ENCODE data around the gene FRMPD2. TPM values are rescaled to one million over a fixed set of nuclear protein-coding genes. Genes with fewer than 3 reads are reported as not detected.

The FRMPD2 gene
- polyA plus RNA-seq, 2 of the 4 experiments (the other 2 are of a cell fraction), result 0.13 to 0.15 TPM

DNA sequence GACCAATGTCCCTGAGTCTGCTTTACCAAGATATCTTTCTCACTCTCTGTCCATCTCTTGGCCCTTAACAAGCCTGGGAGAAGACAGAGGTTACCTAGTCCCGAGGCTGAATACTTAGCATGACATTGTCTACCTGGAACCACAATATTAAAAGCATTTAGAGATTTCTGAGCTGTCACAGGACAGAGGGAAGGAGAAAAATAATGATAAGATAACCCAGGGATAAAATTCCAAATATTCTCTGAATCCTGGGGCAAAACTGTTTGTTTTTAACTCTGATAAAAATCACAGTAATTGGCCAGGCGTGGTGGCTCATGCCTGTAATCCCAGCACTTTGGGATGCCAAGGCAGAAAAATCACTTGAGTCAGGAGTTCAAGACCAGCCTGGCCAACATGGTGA is 19.9 kb upstream of the FRMPD2 start:
- FAIRE-seq, result no peak
- Histone ChIP-seq H3K9me3 (no peaks in the 10 kb centered on the region), H3K4me3 (no peak overlapping the region), H3K4me2 (no peak overlapping the region), H3K27ac (no peak overlapping the region), H3K4me1 (no peaks in the 10 kb centered on the region)
- ChIA-PET CTCF (interaction anchor here (1.6 to 9.6 kb wide), 2 partner anchors 8 to 78 kb away, joined by 4 to 69 read pairs; no protein-coding TSS in a partner anchor), POLR2A (no interaction called here)
- WGBS (ENCODE audit: missing lambda C conversion rate), result 43% methylated on average over 2 of the region's 2 CpGs
- TF ChIP-seq TP53 (CRISPR knock-in tag; IDR thresholded peaks at IDR 0.05) (no peak), FOSL2 (IDR thresholded peaks at IDR 0.05) (no peak), FOSL2 (CRISPR knock-in tag; IDR thresholded peaks at IDR 0.05) (no peak), CBX8 (IDR thresholded peaks at IDR 0.05) (no peak), HOXB5 (CRISPR knock-in tag; IDR thresholded peaks at IDR 0.05) (no peak)
- TF ChIP-seq, protein P1, sequence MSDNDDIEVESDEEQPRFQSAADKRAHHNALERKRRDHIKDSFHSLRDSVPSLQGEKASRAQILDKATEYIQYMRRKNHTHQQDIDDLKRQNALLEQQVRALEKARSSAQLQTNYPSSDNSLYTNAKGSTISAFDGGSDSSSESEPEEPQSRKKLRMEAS (IDR thresholded peaks at IDR 0.05), result no peak
- TF ChIP-seq, protein P2, sequence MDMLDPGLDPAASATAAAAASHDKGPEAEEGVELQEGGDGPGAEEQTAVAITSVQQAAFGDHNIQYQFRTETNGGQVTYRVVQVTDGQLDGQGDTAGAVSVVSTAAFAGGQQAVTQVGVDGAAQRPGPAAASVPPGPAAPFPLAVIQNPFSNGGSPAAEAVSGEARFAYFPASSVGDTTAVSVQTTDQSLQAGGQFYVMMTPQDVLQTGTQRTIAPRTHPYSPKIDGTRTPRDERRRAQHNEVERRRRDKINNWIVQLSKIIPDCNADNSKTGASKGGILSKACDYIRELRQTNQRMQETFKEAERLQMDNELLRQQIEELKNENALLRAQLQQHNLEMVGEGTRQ (IDR thresholded peaks at IDR 0.05), result no peak
- DNase-seq (ENCODE audit: low read depth in 1 of 2, low spot score in 1 of 2), result no peak
- ATAC-seq, result no peak

DNA sequence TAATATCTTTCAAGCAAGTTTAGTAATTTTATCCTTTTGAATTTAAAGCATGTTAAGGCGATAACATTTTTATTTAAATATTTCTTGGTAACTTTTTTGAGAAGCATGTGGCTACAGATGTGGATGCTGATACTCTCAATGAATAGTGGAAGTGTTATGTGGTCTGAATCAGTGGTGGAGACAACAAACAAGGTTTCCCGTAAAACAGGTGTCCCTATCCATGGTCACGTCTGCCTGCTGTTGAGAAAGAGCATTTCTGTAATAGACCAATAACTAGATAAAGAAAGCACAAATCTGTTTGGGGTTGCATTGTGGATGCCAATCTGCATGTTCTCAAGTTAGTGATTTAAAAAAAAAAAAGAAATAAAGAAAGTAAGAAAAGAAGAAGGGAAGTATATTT is 18.1 kb upstream of the FRMPD2 start:
- Histone ChIP-seq H3K4me2 (no peak overlapping the region), H3K9me3 (no peaks in the 10 kb centered on the region), H3K4me1 (no peaks in the 10 kb centered on the region), H3K4me3 (no peak overlapping the region), H3K27ac (no peak overlapping the region)
- FAIRE-seq, result no peak
- ChIA-PET POLR2A (no interaction called here), CTCF (interaction anchor here (9.6 kb wide), 1 partner anchor 9 kb away, joined by 69 read pairs; no protein-coding TSS in a partner anchor)
- 85% methylated on average over 3 of the region's 3 CpGs for WGBS (ENCODE audit: missing lambda C conversion rate)
- TF ChIP-seq HOXB5 (CRISPR knock-in tag; IDR thresholded peaks at IDR 0.05), result no peak
- TF ChIP-seq NR3C1 (IDR thresholded peaks at IDR 0.05), result no peak
- TF ChIP-seq NFE2L2 (conservative IDR thresholded peaks at IDR 0.05; ENCODE audit: low read length), result no peak
- TF ChIP-seq CBX2 (IDR thresholded peaks at IDR 0.05; ENCODE audit: borderline replicate concordance, low read depth), result no peak
- no peak for TF ChIP-seq FOXS1 (CRISPR knock-in tag; IDR thresholded peaks at IDR 0.05)
- TF ChIP-seq HOXB13 (CRISPR knock-in tag; IDR thresholded peaks at IDR 0.05; ENCODE audit: low read depth), result no peak
- TF ChIP-seq, protein P3, sequence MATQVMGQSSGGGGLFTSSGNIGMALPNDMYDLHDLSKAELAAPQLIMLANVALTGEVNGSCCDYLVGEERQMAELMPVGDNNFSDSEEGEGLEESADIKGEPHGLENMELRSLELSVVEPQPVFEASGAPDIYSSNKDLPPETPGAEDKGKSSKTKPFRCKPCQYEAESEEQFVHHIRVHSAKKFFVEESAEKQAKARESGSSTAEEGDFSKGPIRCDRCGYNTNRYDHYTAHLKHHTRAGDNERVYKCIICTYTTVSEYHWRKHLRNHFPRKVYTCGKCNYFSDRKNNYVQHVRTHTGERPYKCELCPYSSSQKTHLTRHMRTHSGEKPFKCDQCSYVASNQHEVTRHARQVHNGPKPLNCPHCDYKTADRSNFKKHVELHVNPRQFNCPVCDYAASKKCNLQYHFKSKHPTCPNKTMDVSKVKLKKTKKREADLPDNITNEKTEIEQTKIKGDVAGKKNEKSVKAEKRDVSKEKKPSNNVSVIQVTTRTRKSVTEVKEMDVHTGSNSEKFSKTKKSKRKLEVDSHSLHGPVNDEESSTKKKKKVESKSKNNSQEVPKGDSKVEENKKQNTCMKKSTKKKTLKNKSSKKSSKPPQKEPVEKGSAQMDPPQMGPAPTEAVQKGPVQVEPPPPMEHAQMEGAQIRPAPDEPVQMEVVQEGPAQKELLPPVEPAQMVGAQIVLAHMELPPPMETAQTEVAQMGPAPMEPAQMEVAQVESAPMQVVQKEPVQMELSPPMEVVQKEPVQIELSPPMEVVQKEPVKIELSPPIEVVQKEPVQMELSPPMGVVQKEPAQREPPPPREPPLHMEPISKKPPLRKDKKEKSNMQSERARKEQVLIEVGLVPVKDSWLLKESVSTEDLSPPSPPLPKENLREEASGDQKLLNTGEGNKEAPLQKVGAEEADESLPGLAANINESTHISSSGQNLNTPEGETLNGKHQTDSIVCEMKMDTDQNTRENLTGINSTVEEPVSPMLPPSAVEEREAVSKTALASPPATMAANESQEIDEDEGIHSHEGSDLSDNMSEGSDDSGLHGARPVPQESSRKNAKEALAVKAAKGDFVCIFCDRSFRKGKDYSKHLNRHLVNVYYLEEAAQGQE (IDR thresholded peaks at IDR 0.05), result no peak
- no peak for TF ChIP-seq ZFP36 (IDR thresholded peaks at IDR 0.05; ENCODE audit: borderline replicate concordance, partially characterized antibody)
- no peak for TF ChIP-seq HDAC2 (IDR thresholded peaks at IDR 0.05)
- TF ChIP-seq, protein P4, sequence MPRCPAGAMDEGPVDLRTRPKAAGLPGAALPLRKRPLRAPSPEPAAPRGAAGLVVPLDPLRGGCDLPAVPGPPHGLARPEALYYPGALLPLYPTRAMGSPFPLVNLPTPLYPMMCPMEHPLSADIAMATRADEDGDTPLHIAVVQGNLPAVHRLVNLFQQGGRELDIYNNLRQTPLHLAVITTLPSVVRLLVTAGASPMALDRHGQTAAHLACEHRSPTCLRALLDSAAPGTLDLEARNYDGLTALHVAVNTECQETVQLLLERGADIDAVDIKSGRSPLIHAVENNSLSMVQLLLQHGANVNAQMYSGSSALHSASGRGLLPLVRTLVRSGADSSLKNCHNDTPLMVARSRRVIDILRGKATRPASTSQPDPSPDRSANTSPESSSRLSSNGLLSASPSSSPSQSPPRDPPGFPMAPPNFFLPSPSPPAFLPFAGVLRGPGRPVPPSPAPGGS (IDR thresholded peaks at IDR 0.05), result no peak
- no peak for TF ChIP-seq MAFK (IDR thresholded peaks at IDR 0.05; ENCODE audit: partially characterized antibody)
- TF ChIP-seq POLR2A (IDR thresholded peaks at IDR 0.05; ENCODE audit: low read length), result no peak
- no peak for TF ChIP-seq EP300 (IDR thresholded peaks at IDR 0.05)
- no peak for DNase-seq (ENCODE audit: low read depth in 1 of 2, low spot score in 1 of 2)
- ATAC-seq, result no peak

DNA sequence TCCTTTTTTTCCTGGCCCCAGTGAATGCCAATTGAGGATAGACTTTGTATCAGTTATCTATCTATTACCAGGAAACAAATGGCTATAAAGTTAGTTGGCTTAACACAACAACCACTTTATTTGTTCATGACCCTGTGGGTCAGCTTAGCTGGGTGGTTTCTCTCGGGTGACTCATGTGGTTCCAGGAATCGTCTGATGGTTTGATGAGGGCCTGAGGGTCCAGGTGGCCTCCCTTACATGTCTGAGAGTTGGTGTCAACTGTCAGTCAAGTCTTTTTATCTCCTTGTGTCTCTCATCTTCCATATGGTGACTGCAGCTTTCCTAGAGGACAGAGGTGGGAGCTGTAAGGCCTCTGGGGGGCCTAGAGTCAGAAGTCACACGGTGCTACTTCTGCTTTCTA is 16.7 kb upstream of the FRMPD2 start:
- Histone ChIP-seq H3K4me2 (no peak overlapping the region), H3K27ac (no peak overlapping the region), H3K4me3 (no peak overlapping the region), H3K9me3 (no peaks in the 10 kb centered on the region), H3K4me1 (no peaks in the 10 kb centered on the region)
- FAIRE-seq (no peak), ATAC-seq (no peak), DNase-seq (ENCODE audit: low read depth in 1 of 2, low spot score in 1 of 2) (no peak)
- POLR2A ChIA-PET, result no interaction called here
- WGBS (ENCODE audit: missing lambda C conversion rate), result 48% methylated on average over 3 of the region's 3 CpGs
- CTCF ChIA-PET, result interaction anchor here (1.0 to 9.6 kb wide), 2 partner anchors 11 to 17 kb away, joined by 3 to 69 read pairs; partner anchors contain the start of gene FRMPD2
- TF ChIP-seq NR3C1 (IDR thresholded peaks at IDR 0.05), result no peak
- TF ChIP-seq, protein P1 (IDR thresholded peaks at IDR 0.05), result no peak
- TF ChIP-seq SREBF2 (IDR thresholded peaks at IDR 0.05), result no peak
- TF ChIP-seq, protein P2 (IDR thresholded peaks at IDR 0.05), result no peak
- TF ChIP-seq RCOR1 (IDR thresholded peaks at IDR 0.05; ENCODE audit: low read depth, low read length), result no peak
- no peak for TF ChIP-seq SMC3 (IDR thresholded peaks at IDR 0.05)
- no peak for TF ChIP-seq RAD21 (conservative IDR thresholded peaks at IDR 0.05 in 1 of 2, IDR thresholded peaks at IDR 0.05 in 1 of 2)
- TF ChIP-seq, protein P4 (IDR thresholded peaks at IDR 0.05), result no peak
- no peak for TF ChIP-seq HOXB13 (CRISPR knock-in tag; IDR thresholded peaks at IDR 0.05; ENCODE audit: low read depth)
- TF ChIP-seq, protein P5, sequence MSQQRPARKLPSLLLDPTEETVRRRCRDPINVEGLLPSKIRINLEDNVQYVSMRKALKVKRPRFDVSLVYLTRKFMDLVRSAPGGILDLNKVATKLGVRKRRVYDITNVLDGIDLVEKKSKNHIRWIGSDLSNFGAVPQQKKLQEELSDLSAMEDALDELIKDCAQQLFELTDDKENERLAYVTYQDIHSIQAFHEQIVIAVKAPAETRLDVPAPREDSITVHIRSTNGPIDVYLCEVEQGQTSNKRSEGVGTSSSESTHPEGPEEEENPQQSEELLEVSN (IDR thresholded peaks at IDR 0.05; ENCODE audit: borderline replicate concordance, low read depth), result no peak
- TF ChIP-seq, protein P6, sequence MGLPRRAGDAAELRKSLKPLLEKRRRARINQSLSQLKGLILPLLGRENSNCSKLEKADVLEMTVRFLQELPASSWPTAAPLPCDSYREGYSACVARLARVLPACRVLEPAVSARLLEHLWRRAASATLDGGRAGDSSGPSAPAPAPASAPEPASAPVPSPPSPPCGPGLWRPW (IDR thresholded peaks at IDR 0.05), result no peak
- TF ChIP-seq HOXB5 (CRISPR knock-in tag; IDR thresholded peaks at IDR 0.05), result no peak
- TF ChIP-seq HDAC2 (IDR thresholded peaks at IDR 0.05), result no peak
- TF ChIP-seq HEYL (CRISPR knock-in tag; IDR thresholded peaks at IDR 0.05), result no peak

Measured in A549 (cell line).